Stimulated activated CD4-positive, alpha-beta T cell treated with anti-CD3 and anti-CD28 coated beads, Interleukin-2, amount 100 ng/mL, for 24 hours (primary cell): ENCODE measurements around the gene LIPM.

Source experiments
- DNase-seq, 2 donors: peaks; one replicate each; pipeline ENCODE4 v3.0.0-alpha.2; 2020

Gene LIPM

DNA sequence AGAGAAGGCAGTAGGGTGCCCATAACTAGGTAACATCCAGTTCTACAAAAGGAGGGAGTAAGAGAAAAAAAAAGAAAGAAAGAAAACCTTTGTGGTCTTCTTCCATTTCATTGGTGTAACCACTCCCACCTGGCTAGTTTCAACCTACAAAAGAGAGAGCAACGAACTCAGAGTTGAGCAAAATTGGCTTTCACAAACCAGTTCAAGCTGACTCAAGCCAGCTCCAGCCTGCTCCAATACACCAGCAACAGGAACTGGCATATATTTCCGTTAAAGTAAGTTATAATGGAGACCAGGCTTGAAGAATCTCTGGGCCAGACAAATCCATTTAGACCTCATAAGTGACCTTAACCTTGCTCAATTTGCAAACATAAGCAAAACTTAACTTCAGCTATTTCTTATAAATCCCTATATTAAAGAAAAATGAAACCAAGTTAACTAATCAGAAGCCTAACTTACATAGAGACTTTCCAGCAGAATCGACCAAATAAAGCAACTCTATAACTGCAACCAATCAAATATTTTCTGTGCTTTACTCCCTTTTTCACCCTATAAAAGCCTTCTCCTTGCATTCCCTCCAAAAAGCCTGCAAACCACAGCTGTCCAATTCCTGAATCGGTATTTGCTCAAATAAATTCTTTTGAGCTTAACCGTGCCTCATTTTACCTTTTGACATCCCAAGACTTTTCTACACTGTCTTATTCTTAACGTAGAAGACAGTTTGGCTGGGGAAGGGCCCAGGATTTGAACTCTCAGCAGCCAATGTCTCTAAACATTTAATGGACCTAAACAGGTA is 39.0 kb downstream of the LIPM start:
- no peak for DNase-seq

DNA sequence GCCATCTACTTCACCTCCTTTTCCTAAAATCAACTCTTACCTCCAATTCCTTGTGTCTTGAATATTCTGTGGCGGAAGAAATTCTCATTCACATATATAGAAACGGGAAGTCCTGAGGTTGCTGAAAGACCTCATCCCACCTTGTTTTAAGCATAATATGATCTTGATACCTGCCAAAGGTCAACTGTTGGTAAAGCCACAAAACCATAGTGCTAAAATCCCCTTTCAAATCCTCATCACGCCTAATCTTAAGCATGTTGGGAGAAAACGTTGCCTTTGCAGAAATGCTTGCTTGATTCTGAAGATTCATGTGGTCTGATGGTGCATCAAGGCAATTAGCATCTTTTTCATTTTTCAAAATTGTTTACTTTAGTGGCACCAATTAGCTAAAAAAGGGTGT is 40.6 kb downstream of the LIPM start:
- no peak for DNase-seq

DNA sequence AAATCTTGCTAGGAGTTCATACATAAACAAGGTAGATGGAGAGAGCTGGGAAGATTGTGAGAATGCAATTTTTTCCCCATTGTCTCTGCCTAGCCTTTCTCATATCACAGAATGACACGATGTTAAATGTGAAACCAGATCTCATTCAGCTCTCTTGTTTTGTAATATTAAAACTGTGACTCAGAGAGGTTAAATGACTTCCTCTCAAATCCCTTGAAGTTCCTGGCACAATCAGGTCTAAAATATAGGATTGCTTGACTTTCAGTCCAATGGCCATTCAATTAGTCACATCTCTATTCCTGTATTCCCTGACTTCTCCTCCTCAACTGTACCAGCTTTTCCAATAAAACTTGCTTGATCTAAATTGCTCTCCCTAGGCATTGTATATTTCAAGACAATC is 46.0 kb downstream of the LIPM start:
- DNase-seq = no peak

DNA sequence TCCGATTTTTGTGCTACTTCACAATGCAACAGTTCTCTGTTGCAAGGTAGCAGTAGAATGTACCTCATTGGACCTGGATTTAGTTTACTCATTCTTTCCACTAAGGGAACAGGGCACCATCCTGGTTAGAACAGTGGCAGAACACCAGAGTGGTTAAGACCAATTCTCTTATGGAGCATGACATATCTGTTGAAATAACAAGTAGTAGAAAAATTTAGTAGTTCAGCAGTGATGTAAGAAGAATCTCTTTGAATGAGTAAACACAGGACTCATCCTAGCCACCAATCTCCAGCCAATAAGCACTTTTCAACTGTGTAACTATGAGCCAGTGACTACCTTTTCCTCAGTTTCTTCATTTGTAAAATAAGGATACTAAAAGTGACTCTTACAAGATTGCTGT is 46.7 kb downstream of the LIPM start:
- DNase-seq = no peak

DNA sequence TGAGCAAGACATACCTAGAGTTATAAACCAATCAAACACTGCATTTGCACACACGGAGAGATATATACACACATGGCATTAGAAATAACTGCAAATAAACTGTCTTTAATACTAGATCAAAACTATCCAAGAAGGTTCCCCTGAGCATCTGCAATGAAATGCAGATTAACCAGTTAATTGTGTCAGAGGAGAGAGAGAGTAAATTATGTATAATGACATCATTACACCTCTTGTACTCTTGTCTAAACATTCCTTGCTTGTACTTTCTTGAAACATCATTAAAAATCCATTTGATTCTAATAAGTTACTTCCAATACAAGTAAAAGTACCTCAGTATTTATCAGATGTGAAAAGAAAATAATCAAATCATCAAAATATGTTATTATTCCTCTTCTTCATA is 48.2 kb downstream of the LIPM start:
- DNase-seq = no peak

DNA sequence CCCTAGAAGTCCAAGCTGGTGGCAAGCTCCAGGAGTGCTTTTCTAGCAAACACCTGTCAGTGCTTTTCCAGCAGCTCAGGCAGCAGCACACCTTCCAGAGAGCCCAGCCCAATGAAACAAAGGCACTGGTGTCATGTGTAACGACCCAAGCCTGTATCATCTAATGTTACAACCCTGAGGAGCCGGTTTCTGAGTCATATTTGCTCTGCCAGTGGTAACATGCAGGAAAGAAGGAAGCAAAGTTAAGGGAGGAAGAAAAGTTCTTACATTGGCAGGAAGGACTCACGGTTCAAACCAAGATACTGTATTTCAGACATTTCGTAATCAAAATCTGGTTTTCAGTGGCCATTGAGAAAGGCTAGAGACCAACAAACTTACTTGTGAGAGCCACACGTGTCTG is 49.2 kb downstream of the LIPM start, which contains the start of gene ANKRD22:
TSS of gene ANKRD22 (minus strand) at position 139 of the 400 bp plus-strand sequence. CDS start 237 bp downstream, outside the sequence.
- no peak for DNase-seq

DNA sequence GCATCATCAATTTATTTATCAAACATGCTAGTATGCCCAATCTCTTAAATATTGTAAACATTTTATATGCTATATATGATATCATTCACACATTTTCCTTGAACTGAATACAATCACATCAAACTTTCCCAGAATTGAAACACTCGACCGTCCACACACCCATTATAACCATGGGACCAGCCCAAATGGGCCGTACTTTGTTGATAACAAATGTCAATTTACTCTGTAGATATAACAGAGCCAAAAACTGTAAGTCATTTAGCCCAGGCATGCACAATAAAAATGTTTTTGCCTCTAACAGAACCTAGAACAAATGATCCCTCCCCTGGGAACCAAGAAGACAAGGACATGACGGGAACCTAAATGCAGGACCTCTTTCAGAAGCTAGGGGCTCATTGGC is 49.8 kb downstream of the LIPM start:
- DNase-seq = no peak

DNA sequence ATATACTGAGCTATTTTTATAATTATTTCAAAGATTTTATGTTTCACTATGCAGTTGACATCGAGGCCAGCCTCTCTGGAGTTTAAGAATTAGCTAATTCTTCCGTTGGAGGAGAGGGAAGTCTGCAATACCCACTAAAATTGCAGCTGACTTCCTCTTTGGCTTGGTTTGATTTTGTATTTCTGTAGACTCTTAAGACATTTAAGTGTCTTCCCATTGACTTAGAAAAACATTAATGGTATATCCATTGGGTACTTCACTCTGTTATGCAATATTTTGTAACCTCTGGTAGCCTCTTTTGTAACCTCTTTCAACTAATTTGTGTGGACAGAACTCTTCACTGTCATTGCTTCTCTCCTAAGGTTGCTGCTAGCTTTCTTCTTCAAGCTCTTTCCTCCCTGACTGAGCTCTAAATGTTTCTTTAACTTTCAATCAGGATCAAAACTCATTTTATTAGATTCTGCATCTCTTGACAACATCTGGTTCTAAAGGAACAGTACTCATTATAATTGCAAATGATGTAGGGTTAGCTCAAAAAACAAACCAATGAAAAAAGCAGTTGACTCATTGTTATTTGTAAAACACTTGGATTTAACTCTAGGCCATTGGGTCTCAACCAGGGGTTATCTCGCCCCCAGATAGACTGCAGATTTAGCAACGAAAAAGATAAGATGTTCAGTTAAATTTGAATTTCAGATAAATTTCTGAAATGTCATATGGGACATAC is 50.8 kb downstream of the LIPM start:
- no peak for DNase-seq

DNA sequence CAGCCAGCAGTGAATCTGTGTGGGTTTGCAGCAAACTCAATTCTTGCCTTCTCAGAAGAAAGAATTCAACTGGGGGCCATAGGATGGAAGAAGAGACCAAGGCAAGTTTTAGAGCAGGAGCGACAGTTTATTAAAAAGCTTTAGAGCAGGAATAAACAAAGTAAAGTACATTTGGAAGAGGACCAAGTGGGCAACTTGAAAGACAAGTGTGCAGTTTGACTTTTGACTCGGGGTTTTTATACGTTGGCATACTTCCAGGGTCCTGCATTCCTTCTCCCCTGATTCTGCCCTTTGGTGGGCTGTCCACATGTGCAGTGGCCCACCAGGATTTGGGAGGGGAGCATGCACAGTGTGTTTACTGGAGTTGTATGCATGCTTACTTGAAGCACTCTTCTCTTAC is 52.2 kb downstream of the LIPM start:
- DNase-seq = no peak

DNA sequence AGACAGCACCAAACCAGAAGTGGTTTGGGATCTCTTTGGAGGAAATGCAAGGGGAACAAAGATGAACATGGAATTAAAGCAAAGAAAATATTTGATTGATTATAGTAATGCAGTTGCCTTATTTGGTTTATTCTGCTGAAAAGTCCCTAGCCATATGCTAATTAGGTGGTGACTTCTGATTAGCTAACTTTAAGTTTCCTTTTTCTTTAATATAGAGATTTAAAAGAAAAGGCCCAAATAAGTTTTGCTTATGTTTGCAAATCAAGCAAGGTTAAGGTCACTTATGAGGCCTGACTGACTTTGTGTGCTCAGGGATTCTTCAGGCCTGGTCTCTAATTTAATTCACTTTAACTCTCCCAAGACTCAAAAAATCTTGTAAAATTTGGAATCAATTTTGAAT is 55.3 kb downstream of the LIPM start:
- DNase-seq = no peak

DNA sequence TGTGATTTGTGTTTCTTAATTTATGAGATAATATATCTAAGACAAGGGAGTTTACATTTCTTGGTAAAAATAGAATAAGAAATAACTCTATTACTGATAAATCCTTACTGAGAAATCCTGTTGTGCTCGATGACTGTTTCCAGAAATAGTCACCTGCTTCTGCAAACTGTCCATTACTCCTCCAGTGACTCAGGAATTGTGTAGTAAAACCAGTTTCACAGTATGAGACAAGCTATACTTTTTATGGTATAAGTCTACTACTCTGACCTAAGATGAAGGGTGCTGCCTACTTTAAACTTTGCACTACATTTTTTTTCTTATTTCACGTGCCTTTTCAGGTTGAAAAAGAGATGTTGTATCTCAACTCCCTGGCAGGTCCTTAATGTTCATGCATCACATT is 56.0 kb downstream of the LIPM start:
- DNase-seq = no peak

DNA sequence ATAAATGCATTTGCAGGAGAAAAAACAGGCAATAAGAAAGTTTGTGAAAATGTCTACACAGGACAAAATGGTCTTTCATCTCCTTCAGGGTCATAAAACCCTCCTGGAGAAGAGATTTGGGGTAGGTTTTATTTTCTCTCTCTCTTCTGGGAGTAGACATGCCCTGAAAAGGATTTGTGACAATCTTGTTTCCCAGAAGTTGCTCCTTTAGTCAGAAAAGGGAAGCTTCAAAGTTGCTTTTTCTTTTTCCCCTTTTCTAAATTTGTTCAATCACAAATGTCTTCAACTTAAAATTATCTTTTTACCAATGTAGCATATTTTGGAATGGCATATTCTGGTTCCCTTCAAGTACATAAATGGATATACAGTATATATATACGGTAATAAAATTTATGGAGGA is 58.5 kb downstream of the LIPM start:
- no peak for DNase-seq

DNA sequence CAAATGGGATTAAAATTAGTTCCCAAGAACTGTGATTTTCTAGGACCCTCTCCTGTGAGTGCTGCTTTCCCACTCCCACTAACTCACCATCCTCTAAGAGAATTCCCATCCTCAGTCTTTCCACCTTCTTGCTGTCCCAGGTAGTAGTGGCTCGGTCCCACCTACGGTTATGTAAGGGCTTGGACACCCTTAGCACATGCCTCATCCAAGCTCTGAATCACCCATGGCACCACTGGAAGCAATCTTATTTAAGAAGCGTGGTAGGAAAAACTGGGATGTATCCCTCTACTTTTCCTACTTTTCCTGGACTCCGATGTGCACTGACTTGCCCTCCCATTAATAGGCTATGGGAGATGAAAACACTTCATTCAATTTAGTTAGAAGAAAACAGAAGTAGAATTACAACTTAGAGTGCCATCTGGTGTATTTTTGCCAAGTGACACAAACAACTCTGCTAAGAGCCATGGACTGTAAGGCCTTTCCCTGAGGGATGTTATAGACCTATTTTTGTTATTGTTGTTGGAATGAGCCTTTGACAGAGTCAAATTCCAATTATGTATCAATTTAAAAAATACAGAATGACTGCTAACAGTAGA is 62.8 kb downstream of the LIPM start:
- DNase-seq = no peak

DNA sequence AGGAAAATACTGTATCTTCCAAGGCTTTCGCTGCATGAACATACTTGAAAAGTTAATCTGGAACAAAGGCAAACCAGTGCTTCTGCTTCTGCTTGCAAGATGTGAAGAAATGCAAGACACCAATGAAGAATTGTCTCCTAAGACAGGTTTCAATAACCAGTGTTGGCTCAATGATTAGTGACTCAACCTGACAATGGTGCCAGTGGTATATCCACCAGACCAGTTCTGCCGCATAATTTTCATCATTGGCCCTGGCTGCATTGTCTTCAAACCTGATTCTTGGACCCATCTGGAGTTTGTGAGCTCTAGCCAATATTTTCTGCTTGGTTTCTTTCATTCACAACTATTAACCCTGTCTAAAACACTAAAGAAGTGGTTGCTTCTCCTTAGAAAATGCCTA is 63.9 kb downstream of the LIPM start:
- no peak for DNase-seq

DNA sequence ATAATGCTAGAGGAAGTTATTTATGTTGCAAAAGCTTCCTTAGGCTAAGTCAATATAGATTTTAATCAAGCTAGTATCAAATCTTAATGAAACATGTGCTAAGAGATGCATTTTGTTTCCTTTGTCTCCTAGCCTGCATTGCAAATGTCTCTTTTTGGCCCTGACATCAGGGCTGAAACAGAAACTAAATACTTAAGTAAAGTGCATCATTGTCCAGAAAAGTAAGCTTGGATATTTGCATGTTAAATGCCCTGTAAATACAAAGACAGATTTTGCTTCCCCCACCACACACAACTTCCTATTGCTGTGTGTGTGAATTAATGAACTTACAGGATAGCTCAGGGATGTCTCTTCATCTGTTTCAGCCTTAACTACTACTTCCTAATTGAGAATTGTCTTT is 67.6 kb downstream of the LIPM start:
- no peak for DNase-seq
